NCI-H2196 treated with DMSO at 0.1 percent for 48 hours (cell line): ENCODE measurements around the gene MYBPC2.
"Not testable (repeated sequence)": the region's sequence is repeated elsewhere in the genome, so short reads cannot be mapped to it uniquely, and the experiment has no call there.

ENCODE experiments used
- DNase-seq: peaks from one replicate; lab custom pipeline; 2025; ENCODE audit not compliant: unreplicated experiment; lab: John Stamatoyannopoulos, UW

MYBPC2 gene

GRCh38 chr19:50457300-50457699 lies 24.6 kb downstream of the MYBPC2 start:
- DNase-seq: no peak

GRCh38 chr19:50458396-50459066 lies 25.8 kb downstream of the MYBPC2 start:
- DNase-seq: no peak

DNA sequence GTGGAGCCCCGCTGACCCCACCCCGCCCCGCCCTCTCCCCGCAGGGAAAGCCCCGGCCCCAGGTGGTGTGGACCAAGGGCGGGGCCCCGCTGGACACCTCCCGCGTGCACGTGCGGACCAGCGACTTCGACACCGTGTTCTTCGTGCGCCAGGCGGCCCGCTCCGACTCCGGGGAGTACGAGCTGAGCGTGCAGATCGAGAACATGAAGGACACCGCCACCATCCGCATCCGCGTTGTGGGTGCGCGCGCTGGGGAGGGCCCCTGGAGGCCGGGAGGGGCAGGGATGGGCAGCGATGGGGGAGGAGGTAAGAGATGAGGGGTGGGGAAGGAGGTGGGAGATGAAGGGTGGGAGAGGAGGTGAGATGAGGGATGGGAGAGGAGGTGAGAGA lies 26.4 kb downstream of the MYBPC2 start:
- no peak for DNase-seq

- DNase-seq: no peak
Measured at GRCh38 chr19:50459638-50460037, 26.9 kb downstream of the MYBPC2 start.

- no peak for DNase-seq
Measured at GRCh38 chr19:50460161-50460765, 27.6 kb downstream of the MYBPC2 start.

- peak; percentile 62 for DNase-seq
Measured at GRCh38 chr19:50461066-50461875, 28.6 kb downstream of the MYBPC2 start.

GRCh38 chr19:50462970-50463369 lies 30.3 kb downstream of the MYBPC2 start:
- DNase-seq: no peak

GRCh38 chr19:50464348-50464747 lies 31.7 kb downstream of the MYBPC2 start:
- no peak for DNase-seq

- no peak for DNase-seq
Measured at GRCh38 chr19:50465000-50465399, 32.3 kb downstream of the MYBPC2 start.

- DNase-seq: peak; percentile 27
Measured at GRCh38 chr19:50465986-50466705, 33.5 kb downstream of the MYBPC2 start.

DNA sequence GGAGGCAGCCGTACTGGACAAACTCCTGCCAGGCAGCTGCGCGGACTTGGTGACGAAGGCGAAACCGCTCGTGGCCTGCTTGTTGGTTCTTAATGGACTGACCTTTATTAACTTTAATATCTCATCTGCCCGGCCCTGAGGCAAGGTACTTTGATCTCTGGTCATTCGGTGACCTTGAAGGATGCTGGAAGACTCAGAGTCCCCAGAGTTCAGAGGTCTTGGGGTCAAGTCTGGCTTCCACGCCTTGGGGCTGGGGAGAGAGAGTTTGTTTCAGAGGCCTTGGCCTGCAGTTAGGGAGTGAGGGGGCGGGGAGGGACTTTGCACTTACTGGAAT lies 34.0 kb downstream of the MYBPC2 start:
- DNase-seq: no peak

- no peak for DNase-seq
Measured at GRCh38 chr19:50467566-50467965, 34.9 kb downstream of the MYBPC2 start.

DNA sequence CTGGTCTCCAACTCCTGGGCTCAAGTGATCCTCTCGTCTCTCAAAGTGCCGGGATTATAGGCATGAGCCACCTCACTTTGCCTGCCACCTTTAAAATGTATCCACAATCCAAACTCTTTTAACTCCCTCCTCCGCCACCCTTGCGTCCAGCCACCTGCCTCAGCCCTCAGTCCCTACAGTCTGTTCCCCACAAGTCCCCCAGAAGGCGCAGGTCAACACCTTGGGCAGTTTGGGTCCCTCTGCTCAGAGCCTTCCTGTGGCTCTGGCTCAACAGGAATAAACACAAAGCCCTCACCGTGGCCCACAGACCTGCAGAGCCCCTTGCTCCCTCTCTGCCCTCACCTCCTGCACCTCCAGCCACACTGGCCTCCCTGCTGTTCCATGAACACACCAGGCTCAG lies 36.1 kb downstream of the MYBPC2 start:
- no peak for DNase-seq

DNA sequence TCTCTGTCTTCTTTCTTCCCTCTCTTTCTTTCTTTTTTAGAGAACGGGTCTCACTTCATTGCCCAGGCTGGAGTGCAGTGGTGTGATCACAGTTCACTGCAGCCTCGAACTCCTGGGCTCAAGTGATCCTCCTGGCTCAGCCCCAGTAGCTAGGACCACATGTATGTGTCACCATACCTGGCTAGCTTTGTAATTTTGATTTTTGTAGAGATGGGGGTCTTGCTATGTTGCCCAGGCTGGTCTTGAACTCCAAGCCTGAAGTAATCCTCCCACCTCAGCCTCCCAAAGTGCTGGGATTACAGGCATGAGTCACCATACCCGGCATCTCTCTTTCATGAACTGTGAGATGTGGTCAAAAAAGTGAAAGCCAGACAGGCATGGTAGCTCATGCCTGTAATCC lies 40.6 kb downstream of the MYBPC2 start:
- not testable (repeated sequence) for DNase-seq

DNA sequence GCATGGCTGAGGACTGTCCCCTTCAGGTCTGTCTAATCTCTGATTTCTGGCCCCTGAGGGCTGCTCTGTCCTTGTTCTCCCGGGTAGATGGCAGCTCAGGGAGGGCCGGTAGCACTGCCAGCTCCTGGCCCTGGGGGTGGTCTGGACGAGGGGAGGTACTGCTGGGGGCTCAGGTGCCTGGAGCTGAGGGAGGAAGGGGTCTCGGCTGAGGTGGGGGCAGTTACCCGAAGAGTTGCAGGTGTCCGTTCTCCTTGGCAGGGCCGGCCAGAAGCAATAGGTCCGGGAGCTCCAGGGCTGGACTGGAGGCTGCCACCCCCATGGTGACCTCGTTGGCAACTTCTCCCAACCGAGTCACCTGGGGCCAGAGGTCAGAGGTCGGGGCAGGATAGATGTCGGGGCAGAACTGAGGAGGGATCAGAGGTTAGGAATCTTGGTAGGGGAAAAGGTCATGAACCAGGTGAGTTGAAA lies 42.4 kb downstream of the MYBPC2 start:
- DNase-seq: no peak

GRCh38 chr19:50475736-50476223 lies 43.1 kb downstream of the MYBPC2 start:
- DNase-seq: no peak

- DNase-seq: peak; percentile 83
Measured at GRCh38 chr19:50476224-50476906, 43.7 kb downstream of the MYBPC2 start, which contains the start of the genes EMC10 and GARIN5A. Gene EMC10 (plus strand): TSS chr19:50476507. CDS start chr19:50476545, 38 bp downstream. Gene GARIN5A (minus strand): TSS chr19:50476848. CDS start chr19:50476388, 460 bp downstream.

DNA sequence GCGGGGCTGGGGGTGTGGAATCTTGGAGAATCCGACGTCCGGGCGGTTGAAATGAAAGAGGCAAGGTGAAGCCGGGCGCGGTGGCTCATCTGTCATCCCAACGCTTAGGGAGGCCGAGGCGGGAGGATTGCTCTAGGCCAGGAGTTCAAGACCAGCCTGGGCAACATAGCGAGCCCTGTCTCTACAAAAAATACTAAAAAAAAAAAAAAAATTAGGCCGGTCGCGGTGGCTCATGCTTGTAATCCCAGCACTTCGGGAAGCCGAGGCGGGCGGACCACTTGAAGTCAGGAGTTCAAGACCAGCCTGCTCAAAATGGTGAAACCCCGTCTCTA lies 44.2 kb downstream of the MYBPC2 start:
- no peak for DNase-seq

DNA sequence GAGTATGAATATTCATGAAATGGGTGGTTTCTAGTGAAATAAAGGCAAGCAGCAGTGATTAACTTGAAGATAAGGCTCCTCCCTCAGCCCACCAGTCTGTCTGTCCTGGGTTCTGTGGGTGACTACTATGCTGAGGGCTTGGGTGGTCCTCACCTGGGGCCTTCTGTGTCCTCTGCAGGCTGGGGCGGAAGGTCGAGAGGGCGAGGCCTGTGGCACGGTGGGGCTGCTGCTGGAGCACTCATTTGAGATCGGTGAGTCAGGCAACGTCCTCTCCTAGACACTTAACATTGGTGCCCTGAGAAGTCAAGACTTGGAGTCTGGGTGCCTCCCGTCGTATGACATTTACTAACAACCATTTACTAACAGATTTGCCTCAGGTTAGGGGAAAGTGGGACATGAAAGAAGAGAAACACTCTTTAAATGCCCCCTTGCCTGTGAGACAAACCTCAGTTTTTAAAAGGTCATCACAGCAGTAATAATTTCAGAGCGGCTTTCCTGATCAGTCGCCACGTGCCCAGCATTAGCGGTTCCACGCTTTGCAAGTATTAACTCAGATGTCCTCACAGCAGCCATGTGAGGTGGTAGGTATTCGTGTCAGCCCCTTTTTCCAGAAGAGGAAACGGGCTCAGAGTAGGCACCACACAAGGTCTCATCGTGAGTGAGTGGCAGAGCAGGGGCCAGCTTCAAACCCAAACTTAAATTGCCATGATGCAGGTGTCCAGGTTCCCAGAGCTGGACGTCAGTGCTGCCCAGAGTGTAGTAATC lies 45.2 kb downstream of the MYBPC2 start:
- no peak for DNase-seq
